ENCODE data around the gene SCYGR7.

Gene SCYGR7

GRCh38 chr2:227759411-227760118, 31.4 kb downstream of the SCYGR7 start:
- DNase-seq (ENCODE audit: low spot score): no peak

- DNase-seq (ENCODE audit: low spot score): no peak
Observed at GRCh38 chr2:227761740-227762476, 33.8 kb downstream of the SCYGR7 start.

GRCh38 chr2:227765788-227766372, 37.7 kb downstream of the SCYGR7 start:
- DNase-seq (ENCODE audit: low spot score): no peak

GRCh38 chr2:227766373-227766883, 38.3 kb downstream of the SCYGR7 start:
- DNase-seq (ENCODE audit: low spot score): peak; percentile 61

- no peak for DNase-seq (ENCODE audit: low spot score)
Observed at GRCh38 chr2:227767830-227768229, 39.7 kb downstream of the SCYGR7 start.

GRCh38 chr2:227772197-227772661, 44.1 kb downstream of the SCYGR7 start:
- DNase-seq (ENCODE audit: low spot score): no peak

- no peak for DNase-seq (ENCODE audit: low spot score)
Observed at GRCh38 chr2:227772932-227773331, 44.8 kb downstream of the SCYGR7 start.

- DNase-seq (ENCODE audit: low spot score): peak; percentile 22
Observed at GRCh38 chr2:227774011-227774624, 46.0 kb downstream of the SCYGR7 start.

- DNase-seq (ENCODE audit: low spot score): no peak
Observed at GRCh38 chr2:227774895-227775842, 47.0 kb downstream of the SCYGR7 start.

Measured in activated CD4-positive, alpha-beta T cell treated with anti-CD3 and anti-CD28 coated beads, Interleukin-2, Interleukin-4, amounts not matched to agents 100 ng/mL and 50 ng/mL, durations not matched to agents 16 hours and 8 hours (primary cell).